Smooth muscle cell (in vitro differentiated cells): ENCODE data around the gene ADCY5. TPM values are rescaled to one million over a fixed set of nuclear protein-coding genes. Genes with fewer than 3 reads are reported as not detected.

ENCODE experiments used
- DNase-seq: peaks from one replicate; lab custom pipeline; 2025; ENCODE audit not compliant: unreplicated experiment; lab: John Stamatoyannopoulos, UW
- H2AFZ ChIP-seq: fragments of 200-600 bp; sonication (generic); 2 replicates; pipeline ENCODE4 v1.6.0; 2016; ENCODE audit warnings: antibody characterized with exemption, low read depth, mild to moderate bottlenecking
- H3F3A ChIP-seq: fragments of 200-600 bp; sonication (generic); 2 replicates; pipeline ENCODE4 v1.6.0; 2017; ENCODE audit warnings: antibody characterized with exemption, low read depth
- H3K27ac ChIP-seq: fragments of 200-600 bp; sonication (generic); 2 replicates; pipeline ENCODE4 v1.5.1; 2016; ENCODE audit warnings: low read depth, mild to moderate bottlenecking
- H3K27me3 ChIP-seq: fragments of 200-600 bp; sonication (generic); 2 replicates; pipeline ENCODE4 v1.6.1; 2016; ENCODE audit warnings: low read depth, mild to moderate bottlenecking
- H3K36me3 ChIP-seq: fragments of 200-600 bp; sonication (generic); 2 replicates; pipeline ENCODE4 v1.5.1; 2016; ENCODE audit warnings: low read depth
- H3K4me1 ChIP-seq: fragments of 200-600 bp; sonication (generic); 2 replicates; pipeline ENCODE4 v1.5.1; 2016; ENCODE audit warnings: low read depth
- H3K4me2 ChIP-seq: fragments of 200-600 bp; sonication (generic); 2 replicates; pipeline ENCODE4 v1.6.0; 2016; ENCODE audit warnings: mild to moderate bottlenecking
- H3K4me3 ChIP-seq: fragments of 200-600 bp; sonication (generic); 2 replicates; pipeline ENCODE4 v1.5.1; 2016; ENCODE audit warnings: mild to moderate bottlenecking
- H3K79me2 ChIP-seq: fragments of 200-600 bp; sonication (generic); 2 replicates; pipeline ENCODE4 v1.6.0; 2016; ENCODE audit warnings: low read depth, mild to moderate bottlenecking
- H3K9ac ChIP-seq: fragments of 200-600 bp; sonication (generic); 2 replicates; pipeline ENCODE4 v1.6.0; 2016; ENCODE audit warnings: low read depth
- H3K9me3 ChIP-seq: fragments of 200-600 bp; sonication (generic); replicated peaks from 2 replicates; pipeline ENCODE4 v1.5.1; 2016; ENCODE audit warnings: low read depth
- H4K20me1 ChIP-seq: fragments of 200-600 bp; sonication (generic); 2 replicates; pipeline ENCODE4 v1.6.0; 2016; ENCODE audit warnings: low read depth
- CTCF ChIP-seq: fragments of 200-600 bp; sonication (generic); IDR thresholded peaks from 2 replicates; pipeline ENCODE4 v1.5.1; 2017; ENCODE audit warnings: borderline replicate concordance, mild to moderate bottlenecking, antibody characterized with exemption; ENCODE audit not compliant: insufficient read depth, poor library complexity, severe bottlenecking
- WGBS: methylation state at CpG from one replicate; pipeline ENCODE4 v1.1.7; 2016; ENCODE audit warnings: low lambda C conversion rate; 5-methylcytosine and 5-hydroxymethylcytosine counted together
- polyA plus RNA-seq: library from polyadenylated mRNA; unstranded; fragments of >200 nt; fragmentation: Nextera tagmentation; extraction: Ambion mirVana; gene quantifications from 2 replicates; pipeline ENCODE4 v1.2.1, GENCODE V29; 2016
- total RNA-seq: library from RNA; depleted of rRNA; stranded (reverse); fragments of >200 nt; gene quantifications from 2 replicates; pipeline ENCODE4 v1.2.3, GENCODE V29; 2014

Gene ADCY5
- total and polyA plus RNA-seq, 2 experiments from 2014 or later = 0.50 to 0.58 TPM

DNA sequence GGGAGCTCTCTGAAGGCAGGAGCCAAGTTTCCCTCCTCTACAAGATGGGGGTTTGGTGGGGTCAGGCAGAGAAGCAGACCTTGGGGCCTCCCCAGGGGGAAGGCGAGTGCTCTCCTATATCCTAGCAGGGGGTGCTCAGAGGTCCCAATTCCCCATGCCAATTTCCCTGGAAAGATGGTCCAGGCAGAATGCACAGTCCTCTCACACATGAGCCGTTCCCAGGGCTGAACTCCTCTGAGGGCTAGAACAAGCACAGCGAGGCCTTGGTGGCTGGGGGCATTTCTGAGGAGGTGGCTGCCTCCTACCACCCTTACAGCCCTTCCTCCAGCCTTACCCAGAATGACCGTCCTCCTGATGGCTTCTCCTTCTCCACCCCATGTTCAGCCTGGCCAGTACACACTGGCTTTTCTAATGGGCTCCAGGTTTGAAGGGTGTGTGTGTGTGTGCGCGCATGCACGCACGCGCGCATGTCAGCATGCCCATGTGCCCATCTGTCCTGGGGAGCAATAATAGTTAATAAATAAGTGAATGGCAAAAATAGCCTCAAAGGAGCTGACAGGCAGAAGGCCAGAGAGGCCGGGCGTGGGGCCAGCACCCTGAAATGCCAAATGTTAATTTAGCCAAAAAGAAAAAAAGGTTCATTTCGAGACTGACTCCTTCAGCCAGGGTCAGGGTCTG lies 24.4 kb downstream of the ADCY5 start:
- H3K27ac ChIP-seq = no peak overlapping the region
- DNase-seq = no peak
- TF ChIP-seq CTCF = no peak

DNA sequence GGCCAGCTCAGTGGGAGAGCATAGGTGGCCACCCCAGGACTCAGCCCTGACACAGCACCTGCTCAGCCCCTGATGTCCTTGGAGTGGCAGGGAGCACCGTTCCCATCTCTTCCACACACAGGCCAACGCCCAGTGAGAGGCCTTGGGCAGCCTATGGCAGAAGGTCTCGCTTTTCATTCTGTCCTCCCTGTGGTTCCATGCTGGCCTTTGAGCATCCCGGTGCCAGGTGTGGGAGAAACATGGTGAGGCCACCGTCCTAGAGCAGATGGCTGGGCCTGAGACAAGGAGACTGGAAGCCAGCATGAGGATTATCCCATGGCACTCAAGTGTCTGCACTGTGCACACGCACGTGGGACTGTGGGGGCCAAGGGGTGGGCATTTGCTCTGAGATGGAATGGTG lies 25.1 kb downstream of the ADCY5 start:
- Histone ChIP-seq H3F3A (no peaks in the 10 kb centered on the region), H3K9me3 (no peaks in the 10 kb centered on the region), H2AFZ (no peak overlapping the region), H3K27ac (no peak overlapping the region), H3K4me3 (no peak overlapping the region), H3K4me2 (no peak overlapping the region), H3K9ac (no peak overlapping the region), H3K27me3 (peaks cover 63% of the 10 kb centered on the region), H3K36me3 (no peaks in the 10 kb centered on the region), H4K20me1 (no peaks in the 10 kb centered on the region), H3K4me1 (no peaks in the 10 kb centered on the region), H3K79me2 (no peaks in the 10 kb centered on the region)
- no peak for DNase-seq
- TF ChIP-seq CTCF = no peak
- WGBS = 81% methylated on average over 7 of the region's 7 CpGs

More for the DNA sequence above, 24.4 kb downstream of the ADCY5 start:
- no peak overlapping the region for H2AFZ ChIP-seq
- no peak overlapping the region for H3K9ac ChIP-seq
- H4K20me1 ChIP-seq = no peaks in the 10 kb centered on the region
- no peaks in the 10 kb centered on the region for H3K9me3 ChIP-seq
- H3F3A ChIP-seq = no peaks in the 10 kb centered on the region
- no peak overlapping the region for H3K4me2 ChIP-seq
- H3K4me1 ChIP-seq = no peaks in the 10 kb centered on the region
- WGBS = 86% methylated on average over 13 of the region's 13 CpGs
- H3K79me2 ChIP-seq = no peaks in the 10 kb centered on the region
- peaks cover 69% of the 10 kb centered on the region for H3K27me3 ChIP-seq
- H3K4me3 ChIP-seq = no peak overlapping the region
- no peaks in the 10 kb centered on the region for H3K36me3 ChIP-seq

- no peaks in the 10 kb centered on the region for H3F3A ChIP-seq
- no peak for DNase-seq
- no peak overlapping the region for H3K4me2 ChIP-seq
- H3K4me3 ChIP-seq = no peak overlapping the region
- H3K27me3 ChIP-seq = peaks cover 61% of the 10 kb centered on the region
- no peaks in the 10 kb centered on the region for H3K36me3 ChIP-seq
- WGBS = 93% methylated on average over 10 of the region's 12 CpGs
- no peak overlapping the region for H3K27ac ChIP-seq
- no peaks in the 10 kb centered on the region for H3K9me3 ChIP-seq
- no peaks in the 10 kb centered on the region for H3K4me1 ChIP-seq
- H4K20me1 ChIP-seq = no peaks in the 10 kb centered on the region
- no peaks in the 10 kb centered on the region for H3K79me2 ChIP-seq
- H3K9ac ChIP-seq = no peak overlapping the region
- H2AFZ ChIP-seq = no peak overlapping the region
- no peak for TF ChIP-seq CTCF
Measured at GRCh38 chr3:123423031-123423430, 25.9 kb downstream of the ADCY5 start.

- Histone ChIP-seq H3K36me3 (no peaks in the 10 kb centered on the region), H3K9me3 (no peaks in the 10 kb centered on the region), H3K9ac (no peak overlapping the region), H4K20me1 (no peaks in the 10 kb centered on the region), H3K4me3 (no peak overlapping the region), H3F3A (no peaks in the 10 kb centered on the region), H3K79me2 (no peaks in the 10 kb centered on the region), H2AFZ (no peak overlapping the region), H3K4me1 (no peaks in the 10 kb centered on the region), H3K4me2 (no peak overlapping the region), H3K27me3 (peaks cover 59% of the 10 kb centered on the region), H3K27ac (no peak overlapping the region)
- WGBS = 77% methylated on average over 5 of the region's 5 CpGs
- TF ChIP-seq CTCF = no peak
- no peak for DNase-seq
Measured at GRCh38 chr3:123422457-123422856, 26.4 kb downstream of the ADCY5 start.
